RPMI7951 (cell line): Measurements from ENCODE around the gene ROMO1. TPM values are rescaled to one million over a fixed set of nuclear protein-coding genes. Genes with fewer than 3 reads are reported as not detected.
"Not testable (repeated sequence)": the region's sequence is repeated elsewhere in the genome, so short reads cannot be mapped to it uniquely, and the experiment has no call there.

Experiments used
- DNase-seq: peaks from one replicate; pipeline ENCODE4 v3.0.0-alpha.2; 2012; ENCODE audit warnings: low read depth
- total RNA-seq: library from RNA; depleted of rRNA; stranded (reverse); fragments of >200 nt; shearing (Covaris generic); gene quantifications from 2 replicates; pipeline ENCODE4 v1.2.3, GENCODE V29; 2014

The ROMO1 gene
- total RNA-seq, 1 experiment from 2014 or later, result 624 TPM

GRCh38 chr20:35710039-35710438 is 10.8 kb downstream of the ROMO1 start:
- DNase-seq, result no peak

DNA sequence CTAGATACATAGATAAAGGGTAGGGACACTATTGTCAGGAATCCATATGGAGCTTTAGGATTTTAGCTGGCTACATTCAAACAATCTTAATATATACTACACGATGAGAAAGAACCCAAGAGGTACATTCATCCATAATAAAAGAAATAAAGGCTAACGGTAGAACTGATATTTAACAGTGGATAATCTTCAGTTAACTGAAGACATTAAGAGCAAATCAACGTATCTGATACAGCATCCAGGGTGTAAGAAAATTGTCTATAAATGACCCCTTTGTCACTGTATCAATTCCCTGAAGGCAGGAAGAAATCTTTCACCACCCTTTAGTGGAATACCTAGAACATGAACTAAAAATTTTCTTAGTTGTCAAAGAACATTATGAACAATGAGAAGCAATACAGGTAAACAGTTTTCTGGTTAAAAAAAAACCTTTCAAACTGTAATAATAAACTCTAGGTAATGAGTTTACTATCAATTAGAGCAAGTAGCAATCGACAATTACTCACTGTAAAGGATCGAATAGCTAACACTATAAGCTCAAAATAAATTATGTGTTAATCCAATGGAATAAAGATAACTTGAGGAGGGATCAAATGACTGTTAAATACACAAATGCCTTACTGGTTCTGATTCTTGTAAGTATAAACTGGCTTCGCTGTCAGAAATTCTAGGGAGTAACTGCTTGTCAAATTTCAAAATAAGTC is 11.8 kb downstream of the ROMO1 start:
- no peak for DNase-seq

GRCh38 chr20:35711588-35712209 is 12.5 kb downstream of the ROMO1 start:
- no peak for DNase-seq

DNA sequence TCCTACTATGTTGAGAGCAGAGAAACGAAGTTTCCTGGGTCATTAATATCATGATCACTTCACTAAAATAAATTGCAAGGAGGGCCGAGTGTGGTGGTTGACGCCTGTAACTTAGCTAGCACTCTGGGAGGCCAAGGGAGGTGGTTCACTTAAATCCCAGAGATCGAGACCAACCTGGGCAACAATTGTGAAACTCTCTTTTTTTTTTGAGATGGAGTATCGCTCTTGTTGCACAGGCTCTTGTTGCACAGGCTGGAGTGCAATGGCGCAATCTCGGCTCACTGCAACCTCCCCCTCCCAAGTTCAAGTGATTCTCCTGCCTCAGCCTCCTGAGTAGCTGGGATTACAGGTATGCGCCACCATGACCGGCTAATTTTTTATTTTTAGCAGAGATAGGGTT is 13.9 kb downstream of the ROMO1 start:
- not testable (repeated sequence) for DNase-seq

- no peak for DNase-seq
Measured at GRCh38 chr20:35714127-35714526, 14.9 kb downstream of the ROMO1 start.

DNA sequence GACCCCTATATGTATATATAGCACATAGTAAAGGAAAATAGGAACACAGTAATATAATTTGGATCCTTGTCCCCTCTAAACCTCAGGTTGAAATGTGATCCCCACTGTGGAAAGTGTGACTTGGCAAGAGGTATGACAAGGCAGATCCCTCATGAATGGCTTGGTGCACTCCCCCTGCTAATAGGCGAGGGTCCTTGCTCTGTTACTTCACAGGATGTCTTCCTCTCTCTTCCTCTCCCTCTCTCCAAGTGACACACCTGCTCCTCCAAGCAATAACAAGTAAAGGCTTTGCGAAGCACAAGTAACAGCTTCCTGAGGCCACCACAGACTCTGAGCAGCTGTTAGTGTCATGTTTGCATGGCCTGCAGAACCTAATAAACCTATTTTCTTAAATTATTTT is 16.4 kb downstream of the ROMO1 start:
- DNase-seq, result no peak

DNA sequence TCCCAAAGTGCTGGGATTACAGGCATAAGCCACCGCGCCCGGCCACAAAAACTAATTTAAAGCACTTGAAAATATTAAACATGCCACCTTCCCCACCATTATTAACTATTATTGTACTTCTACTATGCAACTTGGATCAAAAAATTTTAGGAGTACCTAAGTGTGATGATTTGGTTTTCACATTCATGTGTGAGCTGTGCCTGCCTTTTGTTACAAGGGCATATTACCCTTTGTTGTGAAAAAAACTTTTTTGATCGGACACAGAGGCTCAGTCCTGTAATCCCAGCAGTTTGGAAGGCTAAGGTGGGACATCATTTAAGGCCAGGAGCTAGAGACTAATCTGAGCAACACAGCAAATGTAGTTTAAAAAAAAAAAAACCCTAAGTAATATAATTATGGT is 17.1 kb downstream of the ROMO1 start:
- DNase-seq, result no peak

GRCh38 chr20:35718321-35718720 is 19.1 kb downstream of the ROMO1 start:
- DNase-seq, result peak; percentile 46

GRCh38 chr20:35718972-35719635 is 19.9 kb downstream of the ROMO1 start:
- DNase-seq, result peak; percentile 29

DNA sequence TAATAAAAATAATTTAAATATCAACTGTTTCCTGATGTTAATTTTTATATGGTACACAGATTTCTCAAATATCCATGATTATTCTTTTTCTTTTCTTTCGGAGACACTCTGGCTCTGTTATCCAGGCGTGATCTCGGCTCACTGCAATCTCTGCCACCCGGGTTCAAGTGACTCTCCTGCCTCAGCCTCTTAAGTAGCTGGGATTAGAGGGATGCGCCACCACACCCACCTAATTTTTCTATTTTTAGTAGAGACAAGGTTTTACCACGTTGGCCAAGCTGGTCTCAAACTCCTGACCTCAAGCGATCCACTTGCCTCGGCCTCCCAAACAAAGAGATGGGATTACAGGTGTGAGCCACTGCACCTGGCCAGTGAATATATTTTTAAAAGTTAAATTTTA is 20.5 kb downstream of the ROMO1 start:
- no peak for DNase-seq

DNA sequence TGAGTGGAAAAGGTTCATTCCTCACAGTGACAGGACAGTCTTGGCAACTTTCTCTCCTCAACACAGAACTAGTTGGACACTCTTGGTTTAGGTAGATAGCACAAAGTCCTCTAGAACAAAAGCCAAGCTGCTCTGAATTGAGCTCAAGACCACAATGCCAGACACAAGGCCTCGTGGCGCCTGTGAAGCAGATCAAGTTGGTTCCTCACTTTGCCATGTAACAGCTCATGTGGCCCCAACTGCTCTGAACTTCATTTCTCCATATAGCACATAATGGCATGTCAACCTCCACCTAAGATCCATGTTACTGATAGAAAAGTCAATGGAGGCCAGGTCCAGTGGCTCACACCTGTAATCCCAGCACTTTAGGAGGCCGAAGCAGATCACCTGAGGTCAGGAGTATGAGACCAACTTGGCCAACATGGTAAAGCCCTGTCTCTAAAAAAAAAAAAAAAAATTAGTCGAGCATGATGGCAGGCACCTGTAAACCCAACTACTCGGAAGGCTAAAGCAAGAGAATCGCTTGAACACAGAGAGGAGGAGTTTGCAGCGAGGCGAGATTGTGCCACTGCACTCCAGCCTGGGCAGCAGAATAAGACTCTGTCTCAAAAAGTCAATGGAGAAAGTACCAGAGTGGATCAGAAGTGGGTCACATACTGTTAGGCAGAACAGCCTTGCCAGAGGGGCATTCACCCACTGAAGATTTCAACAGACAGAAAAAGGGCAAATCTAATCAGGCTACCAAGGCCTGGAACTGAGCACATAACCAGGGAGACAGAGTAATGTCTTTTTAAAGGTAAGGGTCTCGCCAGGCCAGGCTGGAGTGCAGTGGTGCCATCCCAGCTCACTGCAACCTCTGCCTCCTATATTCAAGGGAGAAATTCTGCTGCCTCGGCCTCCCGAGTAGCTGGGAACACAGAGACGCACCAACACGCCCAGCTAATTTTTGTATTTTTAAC is 21.2 kb downstream of the ROMO1 start:
- no peak for DNase-seq

DNA sequence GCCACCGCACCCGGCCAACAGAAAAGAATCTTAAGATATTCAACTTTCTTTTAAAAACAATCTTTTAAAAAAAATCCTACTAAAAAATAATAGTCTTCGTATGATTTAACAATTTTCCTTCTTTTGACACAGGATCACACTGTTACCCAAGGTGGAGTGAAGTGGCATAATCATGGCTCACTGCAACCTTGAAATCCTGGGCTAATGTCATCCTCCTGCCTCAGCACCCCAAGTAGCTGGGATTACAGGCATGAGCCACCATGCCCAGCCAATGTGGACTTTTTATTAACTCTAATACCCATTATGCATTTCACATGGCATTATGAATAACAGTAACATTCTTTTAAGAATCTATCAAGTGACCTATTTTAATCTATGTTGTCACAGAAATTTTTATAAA is 22.0 kb downstream of the ROMO1 start:
- DNase-seq, result no peak

DNA sequence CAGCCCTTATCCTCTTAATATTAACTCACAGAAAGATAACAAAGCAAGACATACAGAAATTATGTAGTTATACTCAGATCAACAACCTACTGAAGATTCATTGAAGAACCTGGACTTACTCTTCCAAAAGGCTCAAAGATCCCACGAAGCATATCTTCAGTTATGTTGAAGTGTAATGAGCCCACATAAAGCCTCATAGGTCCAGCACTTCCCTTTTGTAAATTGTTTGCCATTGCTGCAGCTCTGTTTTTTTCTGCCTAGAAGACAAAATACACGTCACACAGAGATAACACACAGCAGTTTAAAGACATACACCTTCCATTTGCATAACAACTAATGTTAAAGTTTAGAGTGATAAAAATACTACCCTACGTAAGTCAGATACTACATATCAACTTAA is 22.4 kb downstream of the ROMO1 start:
- DNase-seq, result no peak

DNA sequence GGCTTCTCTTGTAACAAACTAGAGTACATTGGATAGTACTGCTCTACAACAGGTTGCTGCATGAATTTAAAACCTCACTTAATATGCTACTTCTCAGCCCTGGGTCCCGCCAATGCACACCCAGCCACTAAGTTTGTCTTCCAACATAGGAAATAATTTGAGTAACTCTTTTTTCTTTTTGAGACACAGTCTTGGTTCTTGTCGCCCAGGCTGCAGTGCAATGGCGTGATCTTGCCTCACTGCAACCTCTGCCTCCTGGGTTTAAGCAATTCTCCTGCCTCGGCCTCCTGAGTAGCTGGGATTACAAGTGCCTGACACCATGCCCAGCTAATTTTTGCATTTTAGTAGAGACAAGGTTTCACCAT is 24.1 kb downstream of the ROMO1 start:
- not testable (repeated sequence) for DNase-seq

DNA sequence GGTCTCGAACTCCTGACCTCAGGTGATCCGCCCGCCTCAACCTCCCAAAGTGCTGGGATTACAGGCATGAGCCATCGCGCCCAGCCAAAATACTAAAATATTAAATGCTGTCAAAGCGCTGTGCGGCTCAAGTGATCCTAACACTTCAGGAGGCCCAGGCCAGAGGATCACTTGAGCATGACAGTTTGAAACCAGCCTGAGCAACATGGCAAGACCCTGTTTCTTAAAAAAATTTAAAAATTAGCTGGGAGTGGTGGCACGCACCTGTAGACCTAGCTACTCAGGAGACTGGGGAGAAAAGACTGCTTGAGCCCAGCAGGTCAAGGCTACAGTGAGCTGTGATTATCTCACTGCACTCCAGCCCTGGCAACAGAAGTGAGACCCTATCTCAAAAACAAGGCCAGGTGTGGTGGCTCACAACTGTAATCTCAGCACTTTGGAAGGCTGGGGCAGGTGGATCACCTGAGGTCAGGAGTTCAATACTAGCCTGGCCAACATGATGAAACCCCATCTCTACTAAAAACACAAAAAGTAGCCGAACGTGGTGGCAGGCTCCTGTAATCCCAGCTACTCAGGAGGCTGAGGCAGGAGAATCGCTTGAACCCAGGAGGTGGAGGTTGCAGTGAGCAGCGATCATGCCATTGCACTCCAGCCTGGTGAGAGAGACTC is 24.6 kb downstream of the ROMO1 start:
- not testable (repeated sequence) for DNase-seq

GRCh38 chr20:35724321-35725230 is 25.4 kb downstream of the ROMO1 start:
- no peak for DNase-seq

DNA sequence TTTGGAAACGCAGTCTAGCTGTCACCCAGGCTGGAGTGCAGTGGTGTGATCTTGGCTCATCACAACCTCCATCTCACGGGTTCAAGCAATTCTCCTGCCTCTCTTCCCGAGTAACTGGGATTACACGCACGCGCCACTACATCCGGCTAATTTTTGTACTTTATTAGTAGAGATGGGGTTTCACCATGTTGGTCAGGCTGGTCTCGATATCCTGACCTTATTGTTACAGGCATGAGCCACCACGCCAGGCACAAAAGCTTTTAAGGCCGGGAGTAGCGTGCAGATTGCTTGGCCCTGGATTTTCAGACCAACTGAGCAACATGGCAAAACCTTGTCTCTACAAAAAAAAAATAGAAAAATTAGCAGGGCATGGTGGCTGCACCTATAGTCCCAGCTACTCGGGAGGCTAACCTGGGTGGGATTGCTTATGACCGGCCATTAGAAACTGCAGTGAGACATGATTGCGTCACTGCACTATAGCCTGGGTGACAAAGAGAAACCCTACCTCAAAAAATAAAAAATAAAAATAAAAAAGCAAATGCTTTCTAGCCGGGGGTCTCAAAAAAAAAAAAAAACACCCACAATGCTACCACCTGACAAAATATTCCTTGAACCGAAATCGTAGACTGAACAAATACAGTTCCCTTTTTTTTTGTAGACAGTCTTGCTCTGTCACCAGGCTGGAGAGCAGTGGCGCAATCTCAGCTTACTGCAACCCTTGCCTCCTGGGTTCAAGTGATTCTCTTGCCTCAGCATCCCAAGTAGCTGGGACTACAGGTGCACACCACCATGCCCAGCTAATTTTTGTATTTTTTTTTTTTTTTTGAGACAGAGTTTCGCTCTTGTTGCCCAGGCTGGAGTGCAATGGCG is 27.9 kb downstream of the ROMO1 start:
- DNase-seq, result no peak

DNA sequence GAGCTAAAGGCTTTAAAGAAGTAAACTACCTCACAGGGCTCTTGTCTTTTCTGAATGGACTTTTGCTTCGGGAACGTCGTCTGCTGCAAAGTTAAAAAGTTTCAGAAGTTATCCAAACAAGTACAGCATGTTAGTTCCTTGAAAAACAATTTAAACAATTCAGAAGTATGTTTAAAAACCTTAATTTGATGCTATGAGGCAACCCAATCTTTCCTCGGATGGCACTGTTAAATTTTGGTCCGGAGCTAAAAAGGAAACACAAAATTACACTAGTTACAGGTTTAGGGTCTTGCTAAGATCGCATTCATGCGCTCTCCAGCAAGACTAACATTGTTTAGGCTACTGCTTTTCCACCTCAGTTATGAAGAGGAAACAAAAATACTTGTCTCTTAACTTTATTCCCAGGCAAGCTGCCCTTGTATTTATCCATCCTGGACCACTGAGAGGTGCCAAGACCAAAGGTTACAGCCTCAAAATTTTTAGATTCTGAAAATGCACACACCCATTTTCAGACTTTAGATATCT is 30.1 kb downstream of the ROMO1 start:
- no peak for DNase-seq
